GM19452 (cell line): ENCODE results near the gene HSDL2.

Experiments
- ATAC-seq: cut with Tn5 transposase; IDR thresholded peaks from one replicate; pipeline ENCODE4 v1.9.1; 2021; ENCODE audit not compliant: unreplicated experiment

HSDL2 gene

DNA sequence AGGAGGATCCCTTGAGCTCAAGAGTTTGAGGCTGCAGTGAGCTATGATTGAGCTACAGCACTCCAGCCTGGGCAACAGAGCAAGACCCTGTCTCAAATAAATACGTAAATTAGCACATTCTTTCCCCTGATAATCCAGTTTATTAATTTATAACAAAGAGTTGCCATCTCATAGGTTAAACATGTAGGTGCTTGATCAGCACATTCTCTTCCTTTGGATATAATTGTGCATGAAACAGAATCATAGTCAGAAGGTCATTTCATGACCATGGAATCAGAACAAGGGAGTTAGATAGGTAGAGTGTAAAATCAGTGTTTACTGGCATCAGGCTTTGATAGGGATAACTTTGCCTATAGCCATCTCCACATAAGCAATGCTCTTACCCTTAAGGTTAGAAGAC, 63.7 kb downstream of the HSDL2 start:
- ATAC-seq: no peak

DNA sequence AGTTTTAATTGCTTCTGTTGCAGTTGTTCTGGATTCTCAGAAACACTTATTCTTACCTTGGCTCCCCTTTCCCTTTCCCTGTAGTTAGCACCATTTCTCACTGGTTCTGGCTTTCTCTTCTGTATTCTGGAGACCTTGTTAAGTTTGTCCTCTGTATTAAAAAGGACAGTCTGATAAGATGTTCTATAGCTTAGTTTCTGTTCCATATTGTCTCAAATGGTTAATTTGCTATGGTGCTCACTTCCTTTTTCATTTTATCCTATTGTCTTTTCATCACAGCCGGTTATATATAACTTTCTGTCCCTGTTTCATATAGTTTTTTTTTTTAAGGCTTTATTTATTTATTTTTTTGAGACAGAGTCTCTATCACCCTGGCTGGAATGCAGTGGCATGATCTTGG, 65.3 kb downstream of the HSDL2 start:
- ATAC-seq: no peak

DNA sequence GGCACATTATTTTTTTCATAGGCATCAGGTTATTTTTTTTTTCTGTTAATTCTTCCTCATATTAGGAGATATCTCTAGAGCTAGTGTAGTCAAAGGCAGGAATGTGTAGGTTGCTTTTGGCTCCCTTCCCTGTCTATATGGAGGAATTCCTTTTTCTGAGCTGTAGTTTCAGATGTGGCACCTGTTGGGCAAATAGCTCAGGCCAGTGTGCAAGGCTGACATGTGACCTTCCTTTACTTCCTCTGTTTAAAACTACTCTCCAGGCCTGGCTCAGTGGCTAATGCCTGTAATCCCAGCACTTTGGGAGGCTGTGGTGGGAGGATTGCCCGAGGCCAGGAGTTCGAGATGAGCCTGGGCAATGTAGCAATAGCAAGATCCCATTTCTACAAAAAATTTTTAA, 66.2 kb downstream of the HSDL2 start:
- ATAC-seq: no peak

DNA sequence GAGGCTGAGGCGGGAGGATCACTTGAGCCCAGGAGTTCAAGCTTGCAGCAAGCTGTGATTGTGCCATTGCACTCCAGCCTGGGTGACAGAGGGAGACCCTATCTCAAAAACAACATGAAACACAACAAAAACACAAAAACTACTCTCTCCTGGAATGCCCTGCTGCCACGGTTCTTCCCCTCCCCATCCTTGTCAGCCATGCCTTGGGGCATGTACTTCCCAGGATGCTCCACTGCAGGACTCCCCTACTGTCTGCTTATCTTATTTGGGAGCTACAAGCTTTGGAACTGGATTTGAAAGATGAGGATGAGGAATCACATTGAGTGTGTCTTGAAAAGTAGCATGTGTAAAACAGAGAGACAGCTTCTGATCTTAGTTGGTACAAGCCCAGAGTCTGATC, 66.6 kb downstream of the HSDL2 start:
- ATAC-seq: no peak

DNA sequence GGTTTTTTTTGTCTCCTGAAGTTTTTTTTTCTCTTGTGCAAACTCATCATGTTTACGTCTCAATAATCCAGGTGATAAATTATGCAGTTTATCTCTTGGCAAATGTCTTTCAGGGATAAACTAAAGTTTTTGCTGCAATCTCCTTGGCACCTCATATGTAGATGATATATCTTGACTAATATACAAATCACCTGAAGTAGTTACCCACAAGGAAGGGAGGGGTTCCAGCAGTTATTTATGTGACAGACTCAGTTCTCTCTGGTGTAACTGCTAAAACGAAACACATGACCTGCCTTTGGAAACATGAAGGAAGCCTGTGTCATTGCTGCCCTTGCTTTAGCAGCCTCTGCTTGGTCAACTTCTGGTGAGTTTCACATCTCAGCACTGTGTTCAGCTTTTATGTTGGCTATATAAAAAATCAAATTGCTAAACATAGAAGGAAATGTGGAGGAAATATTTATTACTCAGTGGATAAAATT, 67.4 kb downstream of the HSDL2 start:
- ATAC-seq: no peak

DNA sequence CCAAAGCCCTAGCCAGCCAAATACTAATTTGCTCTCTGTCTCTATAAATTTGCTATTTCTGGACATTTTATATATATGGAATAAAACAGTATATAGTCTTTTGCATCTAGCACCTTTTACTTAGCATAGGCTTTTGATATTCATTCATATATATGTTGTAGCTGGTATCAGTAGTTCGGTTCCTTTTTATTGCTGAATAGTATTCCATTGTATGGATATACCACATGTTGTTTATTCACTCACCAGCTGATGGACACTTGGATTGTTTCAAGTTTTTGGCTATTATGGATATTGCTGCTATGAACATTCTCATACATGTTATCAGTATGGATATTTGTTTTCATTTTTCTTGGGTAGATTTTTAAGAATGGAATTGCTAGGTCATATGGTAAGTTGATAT, 82.9 kb downstream of the HSDL2 start:
- no peak for ATAC-seq

DNA sequence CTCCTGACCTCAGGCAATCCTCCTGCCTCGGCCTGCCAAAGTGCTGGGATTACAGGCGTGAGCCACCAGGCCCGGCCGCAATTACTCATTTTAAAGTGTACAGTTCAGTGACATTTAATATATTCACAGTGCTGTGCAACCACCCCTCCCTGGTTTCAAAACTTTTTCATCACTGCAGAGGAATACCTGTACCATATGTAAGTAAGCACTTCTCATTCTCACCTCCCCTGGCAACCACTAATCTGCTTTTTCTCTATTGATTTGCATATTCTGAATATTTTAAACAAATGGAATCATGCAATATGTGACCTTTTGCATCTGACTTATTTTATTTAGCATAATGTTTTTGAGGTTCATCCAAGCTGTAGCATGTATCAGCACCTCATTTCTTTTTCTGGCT, 85.4 kb downstream of the HSDL2 start:
- ATAC-seq: no peak

DNA sequence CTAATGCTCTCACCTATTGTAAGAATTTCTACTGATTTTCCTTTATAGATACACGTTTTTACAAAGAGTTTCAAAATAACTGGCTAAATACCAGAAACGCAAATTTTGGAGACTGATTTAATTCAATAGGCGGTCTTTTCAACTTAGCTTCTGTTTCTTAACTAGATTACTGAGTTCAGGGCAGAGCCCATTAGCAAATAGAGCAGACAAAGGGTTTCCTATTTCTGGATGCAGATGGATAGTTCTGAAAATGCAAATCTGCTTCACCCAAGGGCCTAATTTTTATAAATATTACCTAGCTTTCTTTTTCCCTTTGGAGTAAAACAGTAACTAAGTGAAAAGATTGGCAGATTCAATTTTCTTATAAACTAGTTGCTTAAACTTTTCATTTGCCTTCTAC, 93.1 kb downstream of the HSDL2 start:
- ATAC-seq: no peak

DNA sequence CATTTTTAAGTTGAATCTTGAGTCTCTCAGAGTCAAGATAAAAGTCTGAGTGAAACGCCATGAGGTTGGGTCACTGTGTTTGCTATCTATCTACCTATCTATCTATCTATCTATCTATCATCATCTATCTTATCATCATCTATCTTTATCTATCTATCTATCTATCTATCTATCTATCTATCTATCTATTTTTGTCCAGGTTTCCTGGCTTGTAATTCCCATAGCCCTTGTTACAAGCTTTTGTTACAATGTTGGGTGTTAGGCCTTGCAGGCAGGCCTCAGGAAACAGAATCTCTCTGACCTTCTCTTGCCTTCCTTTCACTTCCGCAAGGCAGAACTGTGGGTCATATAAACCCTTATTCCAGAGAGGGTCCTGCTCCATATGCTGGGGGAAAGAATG, 94.1 kb downstream of the HSDL2 start:
- ATAC-seq: no peak

DNA sequence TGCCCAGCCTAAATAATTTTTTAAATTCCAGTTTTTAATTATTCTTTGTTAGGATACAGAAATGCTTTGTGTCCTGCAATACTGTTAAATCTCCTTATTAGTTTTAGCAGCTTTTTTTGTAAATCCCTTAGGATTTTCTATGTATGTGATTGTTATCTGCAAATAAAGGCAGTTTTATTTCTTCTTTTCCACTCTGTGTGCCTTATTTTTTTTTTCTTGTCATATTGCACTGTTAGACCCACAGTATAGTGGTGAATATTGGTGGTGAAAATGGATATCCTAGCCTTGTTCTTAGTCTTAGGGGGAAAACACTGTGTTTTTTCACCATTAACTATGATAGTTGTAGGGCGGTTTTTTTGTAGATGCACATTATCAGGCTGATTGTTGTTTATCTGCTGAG, 95.4 kb downstream of the HSDL2 start:
- no peak for ATAC-seq

DNA sequence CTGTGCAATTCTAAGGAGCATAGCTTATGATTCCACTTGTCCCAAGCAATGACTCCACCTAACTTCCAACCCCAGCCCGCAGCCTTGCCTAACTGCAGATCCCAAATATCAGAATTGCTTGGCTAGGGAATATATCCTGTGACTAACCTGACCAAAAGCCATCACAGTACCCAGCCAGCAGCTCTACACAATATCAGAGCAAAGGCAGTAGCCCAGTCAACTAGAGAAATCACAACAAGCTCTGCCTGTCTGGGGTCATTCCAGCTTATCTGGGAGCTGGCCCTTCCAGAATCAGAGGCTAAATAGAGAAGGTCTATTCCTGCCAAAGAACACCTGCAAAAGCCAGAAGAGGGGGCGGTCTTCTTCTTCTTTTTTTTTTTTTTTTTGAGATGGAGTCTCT, 97.4 kb downstream of the HSDL2 start:
- no peak for ATAC-seq

DNA sequence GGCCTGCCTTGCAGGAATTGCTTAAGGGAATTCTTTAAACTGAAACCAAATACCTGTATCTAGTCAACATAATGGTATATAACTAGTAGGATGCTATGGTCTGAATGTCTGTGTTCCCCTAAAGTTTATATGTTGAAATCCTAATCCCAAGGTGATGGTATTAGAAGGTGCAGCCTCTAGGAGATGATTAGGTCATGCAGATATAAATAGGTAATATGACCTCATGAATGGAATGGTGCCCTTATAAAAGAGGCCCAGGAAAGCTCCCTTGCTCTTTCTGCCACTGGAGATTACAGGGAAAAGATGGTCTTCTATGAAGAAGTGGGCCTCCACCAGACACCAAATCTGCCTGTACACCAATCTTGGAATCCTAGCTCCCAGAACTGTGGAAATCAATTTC, 99.3 kb downstream of the HSDL2 start:
- ATAC-seq: no peak

DNA sequence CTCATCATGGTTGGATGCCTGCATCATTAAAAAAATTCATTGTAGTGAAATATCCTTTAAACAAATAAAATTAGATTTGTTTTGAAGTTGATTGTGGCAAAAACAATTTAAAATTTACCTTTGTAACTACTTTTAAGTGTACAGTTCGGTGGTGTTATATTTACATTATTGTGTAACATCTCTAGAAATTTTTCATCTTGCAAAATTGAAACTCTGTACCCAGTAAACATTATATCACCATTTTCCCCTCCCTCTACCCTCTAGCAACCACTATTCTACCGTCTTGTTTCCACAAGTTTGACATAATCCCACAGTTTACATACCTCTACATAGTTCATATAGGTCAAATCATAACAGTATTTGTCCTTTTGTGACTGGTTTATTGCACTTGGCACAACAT, 104.7 kb downstream of the HSDL2 start:
- ATAC-seq: no peak

DNA sequence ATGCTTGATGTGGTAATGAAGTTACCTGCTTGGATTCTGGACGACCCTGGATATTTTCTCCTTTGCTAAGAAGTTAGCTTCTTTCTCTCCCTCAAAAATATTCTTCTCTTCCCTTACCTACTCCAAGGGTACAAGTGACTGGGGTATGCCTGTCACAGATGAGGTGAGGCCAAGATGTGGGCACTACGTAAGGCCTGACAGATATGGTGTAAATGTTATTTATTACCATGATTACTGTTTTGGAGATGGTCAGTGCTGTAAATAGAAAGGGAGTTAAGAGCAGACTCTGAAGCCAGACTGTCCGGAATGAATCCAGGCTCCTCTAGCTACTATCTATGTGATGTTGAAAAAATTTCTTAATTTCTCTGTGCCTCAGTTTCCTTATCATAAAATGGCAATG, 105.7 kb downstream of the HSDL2 start:
- no peak for ATAC-seq

DNA sequence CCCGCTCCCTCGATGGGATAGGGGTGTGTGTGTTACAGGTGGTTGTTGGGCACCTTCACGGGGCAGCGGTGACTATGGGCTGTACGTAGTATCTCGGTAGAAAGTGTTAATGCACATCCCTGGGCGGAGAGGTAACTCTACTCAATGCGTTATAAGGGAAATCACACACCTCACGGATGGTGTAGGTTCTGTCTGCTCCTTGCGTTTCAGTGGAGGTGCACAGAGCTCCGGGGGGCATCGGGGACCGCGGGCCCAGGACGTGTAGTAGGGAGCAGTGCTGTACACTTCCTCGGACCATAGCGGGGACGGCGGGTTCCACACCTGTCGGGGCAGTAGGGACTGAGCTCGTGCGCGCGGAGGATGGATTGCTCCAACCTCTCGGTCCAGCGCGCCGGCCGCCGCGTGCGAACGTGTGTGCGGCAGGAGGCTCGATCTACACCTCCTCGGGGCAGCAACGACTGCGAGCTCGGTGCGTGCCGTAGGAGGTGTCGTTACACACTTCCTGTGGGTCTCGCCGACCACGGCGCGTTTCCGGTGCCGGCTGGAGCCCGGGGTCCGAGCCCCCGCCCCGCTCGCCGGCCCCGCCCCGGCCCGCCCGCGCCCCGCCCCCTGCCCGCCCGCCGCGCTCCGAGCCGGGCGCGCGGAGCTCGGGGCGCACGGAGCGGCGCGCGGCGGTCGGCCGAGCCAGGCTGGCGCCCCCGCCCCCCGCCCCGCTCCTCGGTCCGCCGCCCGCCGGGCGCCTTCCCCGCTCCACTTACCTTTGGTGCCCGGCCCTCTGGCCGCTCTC, 106.5 kb downstream of the HSDL2 start, which contains the start of gene KIAA1958:
Gene KIAA1958 (plus strand): TSS at position 607 of the 787 bp plus-strand sequence. CDS start 87,254 bp downstream, outside the sequence.
- ATAC-seq: peak; percentile 90

DNA sequence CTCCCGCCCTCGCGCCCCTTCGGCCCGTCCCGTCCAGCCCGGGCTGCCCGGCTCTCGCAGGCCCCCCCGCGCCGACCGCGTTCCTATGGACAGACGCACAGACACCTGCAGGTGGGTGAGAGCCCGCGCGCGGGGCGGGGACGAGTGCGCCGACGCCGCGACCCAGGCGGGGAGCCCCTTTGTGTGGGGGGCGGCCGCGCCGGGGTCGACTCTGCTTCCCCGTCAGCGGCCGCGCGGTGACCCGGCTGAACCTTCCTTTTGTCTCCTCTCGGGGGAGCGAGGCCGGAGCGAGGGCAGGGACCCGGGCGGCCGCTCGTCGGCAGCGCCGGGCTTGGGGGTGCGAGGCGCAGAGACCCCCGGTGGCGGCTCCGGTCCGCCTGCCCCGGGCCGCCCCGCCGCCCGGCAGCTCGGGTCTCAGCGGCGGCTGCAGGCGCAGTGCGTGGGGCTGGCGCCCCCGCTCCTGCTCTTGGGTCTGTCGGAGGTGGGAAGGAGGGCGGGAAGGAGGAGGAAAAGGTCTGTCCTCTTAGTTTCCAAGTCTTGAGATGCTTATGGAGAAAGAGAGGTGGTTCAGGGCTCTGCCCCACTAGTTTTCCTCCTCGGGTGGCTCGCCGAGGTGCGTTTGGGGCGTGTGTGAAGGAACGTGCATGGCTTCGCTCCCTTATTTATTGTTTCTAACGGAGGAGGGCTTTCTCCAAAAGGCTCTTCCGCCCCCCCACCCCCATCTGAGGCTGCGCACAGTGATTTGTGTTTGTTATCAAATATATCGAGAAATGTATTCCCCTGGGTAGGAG, 107.3 kb downstream of the HSDL2 start:
- ATAC-seq: peak; percentile 42

DNA sequence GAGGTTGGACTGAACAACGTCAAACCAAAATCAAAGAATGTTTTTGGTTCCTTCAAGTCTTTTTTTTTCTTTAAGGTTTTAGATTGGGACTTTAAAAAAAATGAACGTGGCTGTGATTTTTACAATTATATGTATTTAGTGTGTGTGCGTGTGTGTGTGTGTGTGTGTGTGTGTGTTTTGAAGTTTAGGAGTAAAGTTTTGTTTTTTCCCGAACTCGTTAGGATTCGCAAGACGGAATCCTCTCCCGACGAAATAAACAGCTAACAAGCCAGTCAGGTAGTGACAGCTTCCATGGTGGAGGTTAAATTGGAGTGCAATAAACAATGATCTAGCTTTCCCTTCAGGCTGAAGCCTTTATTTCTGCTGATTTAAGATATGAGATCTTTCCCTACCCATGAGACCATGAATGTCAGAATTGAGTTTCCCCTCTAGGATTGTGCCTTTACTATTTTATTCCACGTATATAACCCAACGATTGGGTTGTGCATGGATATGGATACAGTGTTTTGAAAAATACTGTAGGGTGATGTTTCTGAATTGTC, 108.0 kb downstream of the HSDL2 start:
- no peak for ATAC-seq

DNA sequence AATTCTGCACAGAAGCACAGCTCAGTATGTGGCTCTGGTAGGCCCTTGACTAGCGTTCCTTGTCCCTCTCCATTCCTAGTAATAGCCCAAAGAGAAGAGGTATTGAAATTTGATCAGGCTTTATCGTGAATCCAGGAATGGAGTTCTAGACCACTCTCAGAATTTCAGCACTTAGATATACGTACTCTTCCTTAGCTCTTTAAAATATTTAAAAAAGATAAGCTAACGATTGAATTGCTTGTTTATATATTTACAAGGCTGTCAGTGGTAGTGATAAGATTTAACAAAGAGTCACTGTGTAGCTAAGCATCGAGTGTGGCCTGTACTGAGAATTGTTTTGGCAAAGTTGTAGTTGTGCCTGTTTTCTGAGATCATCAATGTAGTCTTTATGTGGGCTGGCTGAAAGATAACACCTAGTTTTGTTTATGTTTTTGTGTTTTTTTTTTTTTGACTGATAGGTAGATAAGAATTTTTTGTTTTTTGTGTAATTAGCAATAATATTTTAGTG, 109.2 kb downstream of the HSDL2 start:
- no peak for ATAC-seq

DNA sequence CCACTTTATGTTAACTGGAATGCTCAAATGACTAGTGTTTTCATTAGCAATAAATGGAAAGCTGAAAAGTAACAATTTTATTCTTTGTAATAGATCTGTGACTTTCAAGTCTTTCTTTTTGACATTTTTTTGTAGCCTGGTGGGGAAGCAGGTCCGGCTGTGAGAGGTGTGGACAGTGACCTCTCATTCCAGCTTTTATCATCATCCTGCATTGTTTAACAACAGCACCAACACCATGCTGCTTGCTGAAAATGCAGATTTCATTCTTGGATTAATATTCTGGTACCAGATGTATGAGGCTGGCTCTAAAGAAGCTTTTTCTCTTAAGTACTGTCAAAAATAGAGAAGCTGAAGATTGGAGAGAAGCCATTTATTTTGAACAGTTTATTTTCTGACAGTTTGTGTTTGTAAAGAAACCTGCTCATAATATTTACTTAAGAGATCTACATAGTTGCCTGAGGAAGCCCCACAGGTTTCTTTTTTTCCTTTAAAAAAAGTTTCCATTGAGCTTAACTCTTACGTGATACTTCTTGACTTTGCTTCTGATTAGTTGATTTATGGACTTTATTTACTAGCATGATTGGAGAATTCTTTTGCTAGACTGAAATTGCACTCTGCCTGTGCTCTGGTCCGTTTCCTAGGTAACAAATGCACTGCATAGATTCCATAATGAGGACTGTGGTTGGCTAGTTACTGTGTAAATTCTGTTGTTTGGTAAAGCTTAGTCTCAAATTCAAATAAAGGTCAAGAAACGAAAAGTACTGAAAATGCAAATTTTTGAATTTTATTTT, 110.2 kb downstream of the HSDL2 start:
- no peak for ATAC-seq

DNA sequence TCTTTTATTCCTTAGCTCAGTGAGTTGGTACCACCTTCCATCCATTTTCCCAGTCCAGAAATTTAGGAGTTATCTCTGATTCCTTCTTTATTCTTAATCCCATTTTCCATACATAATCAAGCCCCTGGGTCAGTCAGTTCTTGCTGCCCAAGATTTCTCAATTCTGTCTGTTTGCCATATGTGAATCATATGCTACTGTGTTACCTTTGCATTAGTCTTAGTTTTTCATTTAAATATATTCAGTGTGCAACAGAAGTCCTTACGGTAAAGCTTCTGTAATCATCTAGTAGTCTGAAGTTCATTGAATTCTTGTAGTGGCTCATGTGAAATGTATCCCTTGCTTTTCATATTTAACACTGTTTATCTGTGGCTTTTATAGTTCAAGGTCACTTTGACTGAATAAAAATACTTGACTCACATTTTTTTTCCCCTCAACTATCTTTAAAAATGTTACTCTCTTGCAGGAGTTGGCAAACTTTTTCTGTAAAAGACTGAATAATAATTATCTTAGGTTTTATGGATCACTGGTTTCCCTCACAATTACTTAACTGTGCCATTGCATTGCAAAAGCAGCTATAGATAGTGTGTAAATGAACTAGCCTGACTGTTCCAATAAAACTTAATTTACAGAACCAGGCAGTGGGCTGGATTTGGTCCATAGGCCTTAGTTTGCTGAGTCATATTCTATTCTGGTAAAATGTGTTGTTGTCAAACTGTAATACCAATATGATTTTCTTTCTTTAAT, 113.7 kb downstream of the HSDL2 start:
- no peak for ATAC-seq
